Activated CD8-positive, alpha-beta memory T cell treated with anti-CD3 and anti-CD28 coated beads for 36 hours (primary cell): ENCODE measurements around the gene GALR1. TPM values are rescaled to one million over a fixed set of nuclear protein-coding genes. Genes with fewer than 3 reads are reported as not detected.

Experiments used
- CTCF ChIA-PET: fragments of 350-600 bp; sonication (Branson Sonifier 250); formaldehyde crosslinking; loops from one replicate; lab custom pipeline; 2021; ENCODE audit warnings: antibody characterized with exemption; lab: Charles Lee
- POLR2A ChIA-PET: fragments of 350-600 bp; sonication (Branson Sonifier 250); formaldehyde crosslinking; loops from one replicate; lab custom pipeline; 2021; ENCODE audit warnings: antibody characterized with exemption; lab: Charles Lee
- total RNA-seq, 2 experiments: library from RNA; stranded (reverse); gene quantifications; one replicate each; pipeline ENCODE4 v1.2.3, GENCODE V29; 2021

GALR1 gene, protein sequence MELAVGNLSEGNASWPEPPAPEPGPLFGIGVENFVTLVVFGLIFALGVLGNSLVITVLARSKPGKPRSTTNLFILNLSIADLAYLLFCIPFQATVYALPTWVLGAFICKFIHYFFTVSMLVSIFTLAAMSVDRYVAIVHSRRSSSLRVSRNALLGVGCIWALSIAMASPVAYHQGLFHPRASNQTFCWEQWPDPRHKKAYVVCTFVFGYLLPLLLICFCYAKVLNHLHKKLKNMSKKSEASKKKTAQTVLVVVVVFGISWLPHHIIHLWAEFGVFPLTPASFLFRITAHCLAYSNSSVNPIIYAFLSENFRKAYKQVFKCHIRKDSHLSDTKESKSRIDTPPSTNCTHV
- not detected for total RNA-seq

DNA sequence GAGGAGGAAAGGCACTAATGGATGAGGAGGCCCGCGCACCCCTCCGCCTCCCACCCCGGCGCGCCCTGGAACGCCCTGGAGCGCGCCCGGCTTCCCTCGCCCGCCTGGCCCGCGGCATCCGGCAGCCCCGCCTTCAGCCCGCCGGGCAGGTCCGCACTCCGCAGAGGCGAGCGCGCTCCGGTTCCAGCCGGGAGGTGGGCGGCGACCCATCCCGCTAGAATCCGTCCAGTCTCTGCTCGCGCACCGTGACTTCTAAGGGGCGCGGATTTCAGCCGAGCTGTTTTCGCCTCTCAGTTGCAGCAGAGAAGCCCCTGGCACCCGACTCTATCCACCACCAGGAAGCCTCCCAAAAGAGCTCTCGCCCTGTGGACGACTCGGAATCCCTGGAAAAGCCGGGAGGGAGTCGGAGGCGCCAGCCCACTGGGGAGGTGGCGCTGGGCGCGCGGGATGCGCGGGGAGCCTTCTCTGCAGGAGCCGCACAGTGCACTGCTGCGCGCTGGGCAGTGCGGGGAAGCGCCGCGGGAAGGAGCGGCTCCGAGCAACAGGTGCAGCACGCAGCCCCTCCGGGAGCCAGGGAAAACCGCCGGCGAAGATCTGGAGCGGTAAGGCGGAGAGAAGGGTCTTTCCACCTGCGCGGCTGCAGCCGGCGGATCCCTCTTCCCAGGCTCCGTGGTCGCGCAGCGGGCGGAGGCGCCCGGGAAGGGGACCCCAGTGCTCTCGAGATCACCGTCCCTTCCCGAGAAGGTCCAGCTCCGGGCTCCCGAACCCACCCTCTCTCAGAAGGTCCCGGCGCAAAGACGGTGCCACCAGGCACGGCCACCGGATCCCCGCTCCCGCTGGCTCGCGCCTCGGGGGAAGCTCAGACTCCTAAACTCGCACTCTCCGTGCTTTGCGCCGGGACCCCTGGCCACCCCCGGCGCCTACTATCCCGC lies at the start of gene GALR1:
Gene GALR1, plus strand, starts transcription at position 280 of the 932 bp plus-strand sequence. CDS start 701 bp downstream, outside the sequence.
- ChIA-PET POLR2A (no interaction called here), CTCF (no interaction called here)

DNA sequence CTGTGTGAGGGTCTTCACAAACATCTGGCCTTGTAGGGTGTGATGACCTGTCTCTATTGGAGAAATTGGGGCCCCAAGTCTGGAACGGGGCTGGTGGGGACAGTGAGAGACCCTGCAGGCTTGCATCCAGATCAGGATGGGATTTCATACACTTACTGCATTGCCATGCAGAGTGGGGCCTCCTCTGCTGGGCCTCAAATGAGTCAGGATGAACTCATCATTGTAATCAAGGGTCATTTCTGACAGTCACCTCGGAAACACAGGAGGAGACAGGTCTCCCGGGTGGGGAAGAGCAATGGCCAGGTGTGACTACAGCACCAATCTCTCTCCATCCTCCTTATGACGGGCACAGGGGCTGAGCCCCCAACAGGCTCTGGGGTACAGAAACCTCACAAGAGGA lies 48.1 kb upstream of the GALR1 start:
- ChIA-PET POLR2A (no interaction called here), CTCF (no interaction called here)

DNA sequence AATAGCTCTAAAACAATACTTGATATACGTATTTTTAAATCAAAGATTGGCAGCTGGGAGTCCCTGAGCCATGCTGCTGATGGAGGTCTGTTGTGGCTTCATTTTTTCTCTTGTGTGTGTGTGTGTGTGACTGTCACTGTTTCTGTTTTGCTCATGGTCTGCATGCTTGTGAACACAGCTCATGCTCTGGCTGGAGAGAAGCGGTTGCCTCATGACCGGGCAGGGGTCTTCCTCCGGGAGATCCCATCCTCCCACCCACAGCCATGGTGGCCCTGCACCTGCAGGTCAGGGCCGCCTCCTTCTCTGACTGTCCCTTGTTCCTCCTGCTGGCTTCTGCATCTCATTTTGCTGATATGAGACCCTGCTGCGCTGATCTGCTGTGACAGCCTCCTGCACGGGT lies 47.3 kb upstream of the GALR1 start:
- POLR2A ChIA-PET = no interaction called here
- CTCF ChIA-PET = interaction anchor here (1.1 kb wide), 1 partner anchor 9 kb away, joined by 3 read pairs; no protein-coding TSS in a partner anchor

DNA sequence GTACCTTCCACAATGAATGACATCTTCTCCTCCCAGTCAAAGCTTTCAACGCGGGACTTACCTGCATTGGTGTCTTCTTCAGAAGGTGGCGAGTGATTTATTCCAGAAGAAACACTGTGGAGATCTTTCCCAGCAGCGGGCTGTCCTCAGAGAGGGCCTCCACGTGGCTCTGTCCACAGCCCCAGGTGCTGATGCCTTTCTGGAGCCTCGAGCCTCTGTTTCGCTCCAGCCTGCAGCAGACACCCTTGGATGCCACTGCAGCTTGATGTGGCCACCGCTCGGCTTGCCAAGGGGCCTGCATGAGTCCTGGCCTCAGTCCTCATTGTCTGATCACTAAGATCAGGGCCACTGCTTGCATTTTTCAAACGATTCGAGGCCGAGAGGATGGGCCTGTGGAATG lies 46.6 kb upstream of the GALR1 start:
- ChIA-PET CTCF (interaction anchor here (1.1 kb wide), 1 partner anchor 9 kb away, joined by 3 read pairs; no protein-coding TSS in a partner anchor), POLR2A (no interaction called here)

DNA sequence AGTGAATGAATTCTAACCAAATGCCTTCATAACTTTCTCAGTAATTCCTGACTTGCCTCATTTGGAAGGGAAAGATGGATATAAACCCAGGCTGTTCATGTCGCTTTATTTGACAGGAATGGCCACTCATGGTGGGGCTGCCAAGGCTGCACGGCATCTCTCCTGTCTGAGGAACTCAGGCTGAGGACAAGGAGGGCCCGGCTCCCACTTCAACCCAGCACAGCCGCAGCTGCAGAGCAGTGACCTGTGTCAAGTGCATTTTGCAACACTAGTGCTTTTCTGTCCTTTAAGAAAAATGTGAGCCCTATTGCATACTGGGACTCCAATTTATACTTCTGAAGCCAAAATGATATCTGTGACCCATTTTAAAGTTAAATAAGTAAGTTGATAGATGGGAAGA lies 45.8 kb upstream of the GALR1 start:
- ChIA-PET POLR2A (no interaction called here), CTCF (no interaction called here)

DNA sequence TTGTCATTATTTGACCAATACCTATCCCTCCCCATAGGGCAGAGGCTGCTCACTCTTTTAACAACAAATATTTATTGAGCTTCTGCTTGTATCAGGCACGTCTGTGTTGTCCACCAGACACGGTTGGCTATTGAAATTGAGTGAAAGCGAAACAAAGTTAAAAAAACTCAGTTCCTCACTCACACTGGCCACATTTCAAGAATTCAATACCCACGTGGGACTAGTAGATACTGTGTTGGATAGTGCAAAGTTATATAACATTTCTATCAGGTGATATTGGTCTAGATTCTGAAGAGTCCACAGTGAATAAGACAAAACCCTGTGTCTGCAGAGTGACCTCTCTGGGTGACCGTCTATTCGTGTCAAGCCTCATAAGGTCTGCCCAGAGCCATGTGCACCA lies 43.9 kb upstream of the GALR1 start:
- POLR2A ChIA-PET = no interaction called here

DNA sequence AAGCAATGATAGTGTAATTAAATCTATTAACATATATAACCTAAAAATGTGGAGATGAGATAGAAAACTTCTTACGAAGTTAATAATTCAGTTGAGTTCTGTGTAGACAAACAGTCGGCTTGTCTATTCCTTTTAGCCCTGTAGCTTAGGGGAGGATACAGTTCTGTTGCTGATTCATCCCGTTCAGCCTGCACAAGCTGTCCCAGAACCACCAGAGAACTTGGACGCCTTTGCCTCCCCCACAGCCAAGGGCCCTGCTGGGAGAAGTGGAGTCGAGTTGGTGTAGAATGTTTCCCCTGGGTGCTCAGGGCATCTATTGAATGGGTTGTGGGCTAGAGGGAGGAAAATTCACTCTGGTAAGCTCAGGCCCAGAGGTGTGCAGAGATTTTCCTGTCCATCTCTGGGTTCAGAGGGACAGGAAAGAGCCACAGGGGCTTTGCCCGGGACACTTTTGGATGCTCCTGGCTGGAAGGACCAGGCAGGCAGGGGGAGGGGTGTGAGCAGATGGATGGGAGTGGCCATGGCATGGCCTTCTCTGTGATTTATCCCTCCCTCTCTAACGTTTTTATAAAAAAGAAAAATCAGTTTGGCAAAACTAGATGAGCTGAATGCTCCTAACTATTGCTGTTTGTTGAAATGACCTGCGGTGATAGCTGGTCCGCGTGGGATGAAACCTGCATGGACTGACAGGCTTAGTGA lies 42.8 kb upstream of the GALR1 start:
- ChIA-PET POLR2A (interaction anchor here (1.2 kb wide), 1 partner anchor 75 kb away, joined by 3 read pairs; no protein-coding TSS in a partner anchor), CTCF (no interaction called here)

More for the DNA sequence above, 43.9 kb upstream of the GALR1 start:
- CTCF ChIA-PET = no interaction called here

DNA sequence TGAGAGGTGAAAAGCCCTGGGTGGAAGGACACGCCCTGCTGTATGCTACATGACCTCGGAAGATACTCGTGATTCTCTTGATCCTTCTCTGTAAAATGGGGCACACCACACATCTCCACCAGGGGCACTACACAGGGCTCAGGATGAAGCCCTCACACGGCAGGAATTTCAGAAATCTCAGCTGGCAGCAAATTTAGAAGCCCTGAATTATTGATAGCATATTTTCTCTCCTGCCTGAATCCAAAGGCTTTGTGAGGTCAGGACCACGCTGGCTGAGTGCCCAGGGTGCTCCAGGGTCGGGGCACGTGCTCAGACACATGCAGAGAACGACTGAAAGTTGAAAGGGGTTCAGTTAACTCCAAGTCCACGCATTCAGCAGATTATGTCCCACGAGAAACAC lies 42.1 kb upstream of the GALR1 start:
- ChIA-PET CTCF (no interaction called here), POLR2A (no interaction called here)

DNA sequence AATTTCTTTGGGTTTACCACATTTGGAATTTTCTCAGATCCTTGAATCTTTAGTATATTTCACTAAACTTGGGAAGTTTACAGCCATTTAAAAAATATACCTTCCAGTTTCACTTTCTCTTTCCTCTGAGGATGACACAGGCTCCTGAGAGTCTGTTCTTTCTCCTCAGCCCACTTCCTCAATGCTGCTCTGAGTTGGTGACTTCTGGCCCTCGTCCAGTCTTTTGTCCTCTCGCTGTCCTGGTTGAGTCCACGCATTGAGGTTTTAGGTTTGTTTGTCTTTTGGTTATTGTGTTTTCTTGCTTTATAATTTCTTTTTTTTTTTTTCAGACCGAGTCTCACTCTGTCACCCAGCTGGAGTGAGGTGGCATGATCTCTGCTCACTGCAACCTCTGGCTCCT lies 40.7 kb upstream of the GALR1 start:
- CTCF ChIA-PET = interaction anchor here (0.7 to 1.7 kb wide), 3 partner anchors 9 to 225 kb away, joined by 3 to 4 read pairs (median 4); no protein-coding TSS in a partner anchor
- POLR2A ChIA-PET = no interaction called here

DNA sequence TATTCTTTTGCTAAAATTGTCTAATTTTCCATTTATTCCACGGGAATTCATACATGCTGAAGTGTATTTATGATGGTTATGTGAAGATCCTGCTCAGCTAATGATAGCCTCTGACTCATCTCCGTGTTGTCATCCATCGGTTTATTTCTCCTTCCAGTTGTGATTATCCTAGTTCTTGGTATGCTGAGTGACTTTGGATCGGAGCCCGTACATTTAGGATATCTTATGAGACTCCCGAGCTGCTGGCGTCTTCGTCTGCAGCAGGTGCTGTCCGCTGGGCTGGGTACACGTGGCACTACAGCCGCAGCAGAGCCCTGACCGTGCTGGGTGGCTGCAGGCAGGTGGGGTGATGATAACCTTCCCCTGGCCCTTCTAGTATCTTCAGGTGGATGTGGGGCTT lies 40.1 kb upstream of the GALR1 start:
- POLR2A ChIA-PET = no interaction called here
- CTCF ChIA-PET = interaction anchor here (0.6 to 1.7 kb wide), 4 partner anchors 10 to 226 kb away, joined by 3 to 4 read pairs (median 4); no protein-coding TSS in a partner anchor

DNA sequence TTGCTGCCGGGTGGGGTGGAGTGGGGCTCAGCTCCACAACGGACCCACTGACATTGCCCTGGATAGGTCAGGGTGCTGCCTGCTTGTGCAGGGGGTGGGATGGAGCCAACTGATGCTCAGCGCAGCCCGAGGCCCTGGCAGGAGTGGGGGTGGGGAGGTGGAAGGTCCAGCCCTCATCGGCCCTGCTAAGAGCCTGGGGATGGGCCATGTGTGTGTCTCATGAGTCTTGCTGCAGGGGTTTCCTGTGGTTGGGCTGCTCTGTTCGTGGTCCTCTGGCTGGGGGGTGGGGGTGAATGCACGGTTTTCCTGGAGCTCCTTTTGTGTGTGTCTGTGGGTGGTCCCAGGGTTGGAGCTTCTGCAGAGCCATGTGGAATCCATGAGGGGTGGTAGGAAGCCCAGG lies 39.4 kb upstream of the GALR1 start:
- ChIA-PET POLR2A (no interaction called here), CTCF (interaction anchor here (1.4 to 1.7 kb wide), 2 partner anchors 11 to 210 kb away, joined by 3 to 4 read pairs; no protein-coding TSS in a partner anchor)

DNA sequence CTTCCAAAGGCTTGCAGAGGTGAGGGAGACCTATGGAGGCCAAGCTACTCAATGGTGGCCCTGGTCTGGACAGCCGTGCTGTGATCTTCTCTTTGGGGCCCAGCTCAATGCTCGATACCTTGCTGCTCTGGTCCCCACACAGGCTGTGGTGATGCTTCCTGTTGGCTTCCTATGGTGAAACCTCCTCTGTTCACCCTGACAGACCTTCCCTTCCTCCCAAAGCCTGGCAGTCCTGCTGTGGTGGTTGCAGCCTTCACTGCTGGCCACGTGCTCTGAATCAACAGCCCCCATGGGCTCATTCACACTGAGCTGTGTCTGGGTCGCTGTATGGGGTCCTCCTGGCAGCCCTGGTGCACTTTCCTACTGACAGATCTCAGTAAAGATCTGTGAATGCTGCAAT lies 31.0 kb upstream of the GALR1 start:
- CTCF ChIA-PET = no interaction called here

DNA sequence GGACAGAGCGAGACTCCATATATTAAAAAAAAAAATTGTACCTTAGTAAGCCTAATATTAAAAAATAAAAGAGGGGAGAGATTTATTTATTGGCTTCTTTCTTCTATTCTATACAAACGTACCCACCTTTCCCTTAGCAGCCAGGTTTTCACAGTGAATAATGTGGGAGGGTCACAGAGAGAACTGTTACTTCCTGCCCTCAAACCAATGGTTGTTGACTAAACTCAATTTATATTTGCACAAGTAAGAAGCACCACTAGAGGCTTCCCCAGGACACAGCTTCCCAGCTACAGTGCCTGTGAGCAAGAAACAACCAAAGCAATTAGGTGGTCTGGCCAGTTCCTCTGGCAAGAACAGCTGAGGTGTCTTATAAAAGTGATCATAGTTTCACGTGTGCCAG lies 28.9 kb upstream of the GALR1 start:
- CTCF ChIA-PET = interaction anchor here (1.7 kb wide), 1 partner anchor 9 kb away, joined by 5 read pairs; no protein-coding TSS in a partner anchor

More for the DNA sequence above, 31.0 kb upstream of the GALR1 start:
- POLR2A ChIA-PET = no interaction called here

DNA sequence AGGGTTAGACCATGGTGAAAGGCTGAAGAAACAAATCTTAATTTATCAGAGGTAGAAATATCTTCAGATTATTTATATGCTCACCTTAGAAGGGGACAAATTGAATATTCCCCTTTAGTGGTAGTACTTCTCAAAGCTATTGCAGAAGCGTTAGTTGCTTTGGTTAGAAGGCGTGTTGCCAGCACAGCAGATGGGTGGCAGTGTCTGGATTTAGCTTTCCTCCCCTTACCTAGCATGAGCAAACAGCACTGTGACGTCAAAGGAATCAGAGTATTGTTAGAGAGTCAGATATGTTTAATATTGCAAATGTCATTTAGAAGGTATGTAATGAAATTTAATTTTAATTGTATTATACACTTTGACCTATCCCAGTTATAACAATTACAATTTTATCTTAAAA lies 27.2 kb upstream of the GALR1 start:
- ChIA-PET POLR2A (no interaction called here), CTCF (no interaction called here)

More for the DNA sequence above, 28.9 kb upstream of the GALR1 start:
- POLR2A ChIA-PET = no interaction called here

DNA sequence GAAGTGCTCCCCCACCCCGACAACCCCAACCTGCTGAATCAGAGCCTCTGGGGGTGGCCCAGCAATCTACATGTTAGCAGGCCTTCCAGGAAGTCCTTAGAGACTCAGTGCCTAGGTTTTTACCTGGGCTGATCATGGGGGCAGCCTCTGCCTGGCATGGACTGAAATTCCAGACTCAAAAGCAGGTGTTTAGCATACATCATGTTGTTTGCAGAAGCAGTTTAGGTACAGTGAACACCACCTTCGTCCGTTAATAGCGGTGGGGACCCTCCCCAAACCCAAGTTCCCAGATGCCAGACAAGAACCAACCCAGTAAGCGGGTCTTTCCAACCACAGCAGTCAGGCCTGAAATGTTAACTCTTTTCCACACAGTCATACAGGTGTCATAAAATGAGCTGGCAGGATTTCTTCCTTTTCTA lies 26.4 kb upstream of the GALR1 start:
- CTCF ChIA-PET = no interaction called here
- POLR2A ChIA-PET = no interaction called here

DNA sequence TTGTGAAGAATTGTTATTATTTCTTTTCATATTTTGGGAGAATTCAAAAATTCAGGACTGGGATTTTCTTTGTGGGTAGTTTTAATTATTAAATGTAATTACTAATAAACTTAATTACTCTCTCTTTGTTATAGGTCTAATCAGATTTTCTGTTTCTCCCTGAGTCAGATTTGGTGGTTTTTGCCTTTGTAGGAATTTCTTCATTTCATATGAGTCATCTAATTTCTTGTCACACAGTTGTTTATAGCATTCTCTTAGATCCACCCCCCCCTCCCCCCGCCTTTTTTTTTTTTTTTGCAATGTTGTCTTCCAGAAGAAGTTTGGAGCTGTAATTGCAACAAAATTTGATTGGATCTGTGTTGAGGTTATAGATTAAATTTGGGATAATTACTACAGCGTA lies 26.0 kb upstream of the GALR1 start:
- CTCF ChIA-PET = no interaction called here
- POLR2A ChIA-PET = interaction anchor here (0.7 kb wide), 1 partner anchor 29 kb away, joined by 3 read pairs; no protein-coding TSS in a partner anchor

DNA sequence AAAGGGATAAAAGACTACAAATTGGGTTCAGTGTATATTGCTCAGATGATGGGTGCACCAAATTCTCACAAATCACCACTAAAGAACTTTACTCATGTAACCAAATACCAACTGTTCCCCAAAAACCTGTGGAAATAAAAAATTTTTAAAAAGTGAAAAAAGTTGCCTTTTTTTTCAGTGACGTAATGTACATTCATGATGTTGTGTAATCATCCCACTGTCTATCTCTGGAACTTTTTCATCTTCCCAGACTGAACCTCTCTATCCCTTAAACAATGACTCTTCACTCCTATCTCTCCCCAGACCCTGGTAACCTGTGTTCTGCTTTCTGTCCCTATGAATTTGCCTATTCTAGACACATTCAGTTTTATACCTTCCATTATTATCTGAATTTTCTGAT lies 19.0 kb upstream of the GALR1 start:
- ChIA-PET POLR2A (no interaction called here), CTCF (no interaction called here)

DNA sequence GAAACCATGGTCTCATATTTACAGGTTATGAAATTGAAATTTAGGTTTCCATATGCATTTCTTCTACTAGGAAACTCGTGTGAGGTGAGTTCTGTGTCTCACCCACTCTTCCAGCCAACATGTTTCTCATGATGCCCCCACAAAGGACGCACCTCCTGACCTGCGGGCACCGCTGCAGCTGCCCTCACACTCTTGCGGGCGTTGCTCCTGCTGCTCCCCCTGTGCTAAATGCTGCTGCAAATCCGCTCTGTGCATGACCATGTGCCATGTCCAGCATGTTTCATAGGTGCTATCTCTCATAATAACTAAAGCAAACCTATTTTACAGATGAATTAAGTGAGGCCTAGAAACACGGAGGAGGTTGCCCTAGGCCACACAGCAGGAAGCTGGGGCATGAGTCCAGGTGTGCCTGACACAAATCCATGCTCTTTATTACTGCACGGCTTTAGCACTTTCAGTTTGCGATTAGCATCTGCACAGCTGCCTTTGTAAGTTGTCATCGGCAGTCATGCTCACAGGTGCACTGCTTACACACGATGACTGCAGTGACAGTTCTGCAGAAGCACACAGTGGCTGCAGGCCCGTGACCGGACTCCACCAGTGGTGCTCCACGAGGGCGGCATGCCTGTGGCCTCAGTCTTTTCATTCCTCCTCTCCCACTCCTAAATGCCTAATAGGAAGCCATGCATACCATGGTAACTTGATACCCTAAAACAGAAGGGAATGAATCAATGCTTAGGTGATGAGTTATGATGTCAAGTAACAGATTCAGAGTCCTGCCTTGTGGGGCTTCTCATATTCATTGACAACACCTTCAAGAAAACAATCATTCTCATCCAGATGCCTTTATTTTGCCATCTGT lies 14.9 kb upstream of the GALR1 start:
- CTCF ChIA-PET = no interaction called here
- POLR2A ChIA-PET = no interaction called here
